CD4-positive, alpha-beta T cell treated with Interleukin-17A for 1 hour (primary cell): ENCODE measurements around the gene AEN.
A peak's percentile ranks its signal among the peaks of the same experiment; 100 is the strongest.

Experiments used
- DNase-seq: peaks from one replicate; pipeline ENCODE4 v3.0.0-alpha.2; 2020

Gene AEN

GRCh38 chr15:88613074-88613944 is 7.8 kb upstream of the AEN start:
- DNase-seq, result no peak

GRCh38 chr15:88615303-88616107 is 5.6 kb upstream of the AEN start:
- no peak for DNase-seq

GRCh38 chr15:88616240-88616639 is 4.9 kb upstream of the AEN start:
- DNase-seq, result no peak

- DNase-seq, result no peak
These were observed 4.0 kb upstream of the AEN start for GRCh38 chr15:88617031-88617722.

- no peak for DNase-seq
These were observed 3.4 kb upstream of the AEN start for GRCh38 chr15:88617790-88618189.

- DNase-seq, result no peak
These were observed 2.5 kb upstream of the AEN start for GRCh38 chr15:88618686-88619085.

GRCh38 chr15:88619796-88620195 is 1.3 kb upstream of the AEN start:
- DNase-seq, result no peak

GRCh38 chr15:88621789-88622604 is 857 bp downstream of the AEN start:
- peak; percentile 82 for DNase-seq

- DNase-seq, result no peak
These were observed 1.4 kb downstream of the AEN start for GRCh38 chr15:88622605-88622975.

GRCh38 chr15:88623061-88623460 is 1.9 kb downstream of the AEN start:
- no peak for DNase-seq

GRCh38 chr15:88623632-88624031 is 2.5 kb downstream of the AEN start:
- no peak for DNase-seq

GRCh38 chr15:88624156-88624970 is 3.2 kb downstream of the AEN start:
- DNase-seq, result peak; percentile 82

GRCh38 chr15:88624971-88625490 is 3.9 kb downstream of the AEN start:
- no peak for DNase-seq

GRCh38 chr15:88625943-88626741 is 5.0 kb downstream of the AEN start:
- DNase-seq, result no peak

- peak; percentile 92 for DNase-seq
These were observed 6.3 kb downstream of the AEN start for GRCh38 chr15:88627463-88627862.

- DNase-seq, result no peak
These were observed 7.0 kb downstream of the AEN start for GRCh38 chr15:88628018-88628654.

- no peak for DNase-seq
These were observed 7.9 kb downstream of the AEN start for GRCh38 chr15:88629071-88629470.

GRCh38 chr15:88630141-88630721 is 9.1 kb downstream of the AEN start:
- peak; percentile 37 for DNase-seq

GRCh38 chr15:88630798-88631463 is 9.8 kb downstream of the AEN start:
- DNase-seq, result no peak
